HUES64 (cell line): Measurements from ENCODE around the gene CBFA2T2.

Experiments
- H3K27ac ChIP-seq: 2 replicates; pipeline ENCODE4 v1.7.0; 2013; ENCODE audit warnings: low read depth, low read length, inconsistent platforms
- H3K27me3 ChIP-seq: 2 replicates; pipeline ENCODE4 v1.6.1; 2013; ENCODE audit warnings: mild to moderate bottlenecking, low read length; ENCODE audit not compliant: insufficient read depth
- H3K36me3 ChIP-seq: 2 replicates; pipeline ENCODE4 v1.6.1; 2013; ENCODE audit warnings: mild to moderate bottlenecking, low read length; ENCODE audit not compliant: insufficient read depth
- H3K4me1 ChIP-seq: 2 replicates; pipeline ENCODE4 v1.6.1; 2013; ENCODE audit warnings: mild to moderate bottlenecking, low read length, moderate library complexity; ENCODE audit not compliant: insufficient read depth
- H3K4me3 ChIP-seq: 2 replicates; pipeline ENCODE4 v1.5.1; 2013; ENCODE audit warnings: mild to moderate bottlenecking, low read length, moderate library complexity
- H3K9ac ChIP-seq: 2 replicates; pipeline ENCODE4 v1.6.1; 2013; ENCODE audit warnings: mild to moderate bottlenecking, low read depth, low read length
- H3K9me3 ChIP-seq: 2 replicates; pipeline ENCODE4 v1.6.1; 2013; ENCODE audit warnings: low read depth, low read length; ENCODE audit not compliant: insufficient read depth
- WGBS: fragments of 150-250, 120-280 bp; methylation state at CpG from one replicate; pipeline ENCODE4 v1.1.7; 2013; ENCODE audit warnings: missing lambda C conversion rate; 5-methylcytosine and 5-hydroxymethylcytosine counted together

The CBFA2T2 gene

GRCh38 chr20:33670715-33671499 is 181.0 kb downstream of the CBFA2T2 start:
- no peak overlapping the region for H3K9ac ChIP-seq
- WGBS: 92% methylated on average over 6 of the region's 6 CpGs
- H3K4me1 ChIP-seq: peaks cover 19% of the 10 kb centered on the region
- H3K4me3 ChIP-seq: no peak overlapping the region
- H3K27me3 ChIP-seq: peaks cover 7% of the 10 kb centered on the region
- no peaks in the 10 kb centered on the region for H3K9me3 ChIP-seq
- peaks cover 15% of the 10 kb centered on the region; the same call in 1 of the 2 replicates for H3K36me3 ChIP-seq
- H3K27ac ChIP-seq: no peak overlapping the region

DNA sequence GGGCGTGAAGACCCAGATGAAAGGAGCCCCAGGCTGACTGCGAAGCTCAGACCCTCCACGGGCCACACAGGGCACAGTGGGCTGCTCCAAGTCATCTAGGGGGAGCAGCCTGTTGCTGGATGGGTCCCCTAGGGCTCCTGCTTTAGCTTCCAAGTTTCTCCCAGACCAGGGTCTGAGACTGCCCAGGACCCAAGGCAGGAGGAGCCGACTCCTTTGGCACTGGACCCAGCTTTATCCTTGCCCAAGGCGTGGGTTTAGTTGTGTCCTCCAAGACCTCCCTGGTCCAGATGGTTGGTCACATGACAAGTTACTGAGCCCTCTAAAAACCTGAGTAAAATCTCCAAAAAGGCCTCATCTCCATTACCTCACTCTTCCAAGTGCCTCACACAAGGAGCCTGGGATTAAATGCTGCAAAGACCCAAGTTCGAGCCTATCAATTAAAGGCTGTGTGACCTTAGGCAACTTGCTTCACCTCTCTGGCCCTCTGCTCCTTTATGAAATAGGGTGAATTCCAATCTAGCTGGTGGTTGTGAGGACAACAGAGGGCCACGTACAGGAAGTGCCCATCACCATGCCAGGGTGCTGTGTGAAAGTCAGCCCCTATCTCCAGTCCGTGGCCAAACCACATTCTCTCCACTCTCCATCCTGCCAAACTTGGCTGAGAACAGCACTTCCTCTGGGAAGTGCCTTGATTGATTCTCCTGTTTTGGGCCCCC is 181.8 kb downstream of the CBFA2T2 start:
- peaks cover 13% of the 10 kb centered on the region for H3K4me1 ChIP-seq
- WGBS: 93% methylated on average over 8 of the region's 8 CpGs
- peaks cover 23% of the 10 kb centered on the region for H3K36me3 ChIP-seq
- no peak overlapping the region for H3K4me3 ChIP-seq
- no peak overlapping the region for H3K27ac ChIP-seq
- H3K9me3 ChIP-seq: no peaks in the 10 kb centered on the region
- H3K27me3 ChIP-seq: peaks cover 7% of the 10 kb centered on the region
- no peak overlapping the region for H3K9ac ChIP-seq

GRCh38 chr20:33672426-33673113 is 182.7 kb downstream of the CBFA2T2 start:
- WGBS: 69% methylated on average over 17 of the region's 17 CpGs
- Histone ChIP-seq H3K27me3 (peaks cover 2% of the 10 kb centered on the region), H3K4me3 (peak overlapping the region; percentile 77), H3K4me1 (peaks cover 13% of the 10 kb centered on the region), H3K9me3 (no peaks in the 10 kb centered on the region), H3K36me3 (peaks cover 31% of the 10 kb centered on the region), H3K9ac (no peak overlapping the region), H3K27ac (no peak overlapping the region)

GRCh38 chr20:33673114-33673409 is 183.2 kb downstream of the CBFA2T2 start:
- Histone ChIP-seq H3K27me3 (no peaks in the 10 kb centered on the region), H3K27ac (no peak overlapping the region), H3K36me3 (peaks cover 36% of the 10 kb centered on the region), H3K9me3 (no peaks in the 10 kb centered on the region), H3K9ac (peak overlapping the region; percentile 75), H3K4me3 (peak overlapping the region; percentile 77), H3K4me1 (peaks cover 13% of the 10 kb centered on the region)
- WGBS: 67% methylated on average over 4 of the region's 4 CpGs

DNA sequence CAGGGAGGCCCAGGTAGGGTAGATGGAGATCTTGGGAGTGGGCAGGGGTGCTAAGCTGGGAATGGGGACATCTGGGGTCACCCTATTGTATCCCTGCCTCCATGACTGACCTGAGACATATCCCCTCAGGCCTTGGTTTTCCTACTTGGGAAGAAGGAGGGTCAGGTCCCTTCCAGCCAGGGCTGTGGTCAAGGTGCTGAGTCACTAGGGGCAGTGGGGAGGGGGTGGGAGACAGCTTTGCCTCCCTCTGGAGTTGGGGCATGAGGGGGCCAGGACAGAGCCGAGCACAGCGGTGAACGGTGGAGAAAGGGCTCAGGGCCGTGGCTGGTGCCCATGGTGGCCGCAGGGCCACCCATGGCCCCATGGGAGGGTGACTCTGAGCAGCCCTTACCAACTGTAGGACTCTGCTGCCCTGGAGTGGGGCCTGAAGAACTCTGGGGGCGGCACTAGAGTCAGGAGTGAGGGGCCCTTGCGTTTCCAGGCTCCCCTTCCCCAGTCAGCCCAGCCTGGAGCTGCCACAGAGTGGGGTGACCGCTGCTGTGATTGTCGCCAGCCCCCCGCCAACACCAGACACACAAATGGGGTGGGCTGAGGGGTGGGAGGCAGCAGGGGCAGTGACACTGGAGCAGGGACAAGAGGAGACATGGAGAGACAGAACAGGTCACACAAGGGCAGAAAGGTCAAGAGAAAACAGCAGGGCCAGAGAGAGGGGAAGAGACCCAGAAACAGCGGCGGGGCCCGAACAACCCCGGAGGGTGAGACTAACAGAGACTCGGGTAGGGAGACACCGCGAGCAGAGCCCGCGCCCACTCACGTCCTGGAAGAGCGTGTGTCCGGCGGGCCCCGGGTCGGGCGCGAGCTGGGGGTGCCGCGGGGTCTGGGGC is 183.8 kb downstream of the CBFA2T2 start:
- H3K4me1 ChIP-seq: peaks cover 13% of the 10 kb centered on the region
- no peaks in the 10 kb centered on the region for H3K27me3 ChIP-seq
- H3K4me3 ChIP-seq: peak overlapping the region; percentile 77
- 5% methylated on average over 29 of the region's 29 CpGs for WGBS
- no peak overlapping the region for H3K27ac ChIP-seq
- H3K36me3 ChIP-seq: peaks cover 39% of the 10 kb centered on the region
- peak overlapping the region; percentile 75 for H3K9ac ChIP-seq
- no peaks in the 10 kb centered on the region for H3K9me3 ChIP-seq

GRCh38 chr20:33674294-33675135 is 184.6 kb downstream of the CBFA2T2 start, which contains the start of gene NECAB3:
Gene NECAB3 (minus strand): TSS chr20:33674428. CDS start chr20:33674352, 76 bp downstream.
- peaks cover 13% of the 10 kb centered on the region for H3K4me1 ChIP-seq
- H3K27ac ChIP-seq: peak within 1 kb of the TSS; percentile 73; the same call in 1 of the 2 replicates
- no peaks in the 10 kb centered on the region for H3K27me3 ChIP-seq
- H3K36me3 ChIP-seq: peaks cover 45% of the 10 kb centered on the region
- peak within 1 kb of the TSS; percentile 75 for H3K9ac ChIP-seq
- peak within 1 kb of the TSS; percentile 77 for H3K4me3 ChIP-seq
- H3K9me3 ChIP-seq: no peaks in the 10 kb centered on the region
- 1% methylated on average over 73 of the region's 73 CpGs for WGBS

DNA sequence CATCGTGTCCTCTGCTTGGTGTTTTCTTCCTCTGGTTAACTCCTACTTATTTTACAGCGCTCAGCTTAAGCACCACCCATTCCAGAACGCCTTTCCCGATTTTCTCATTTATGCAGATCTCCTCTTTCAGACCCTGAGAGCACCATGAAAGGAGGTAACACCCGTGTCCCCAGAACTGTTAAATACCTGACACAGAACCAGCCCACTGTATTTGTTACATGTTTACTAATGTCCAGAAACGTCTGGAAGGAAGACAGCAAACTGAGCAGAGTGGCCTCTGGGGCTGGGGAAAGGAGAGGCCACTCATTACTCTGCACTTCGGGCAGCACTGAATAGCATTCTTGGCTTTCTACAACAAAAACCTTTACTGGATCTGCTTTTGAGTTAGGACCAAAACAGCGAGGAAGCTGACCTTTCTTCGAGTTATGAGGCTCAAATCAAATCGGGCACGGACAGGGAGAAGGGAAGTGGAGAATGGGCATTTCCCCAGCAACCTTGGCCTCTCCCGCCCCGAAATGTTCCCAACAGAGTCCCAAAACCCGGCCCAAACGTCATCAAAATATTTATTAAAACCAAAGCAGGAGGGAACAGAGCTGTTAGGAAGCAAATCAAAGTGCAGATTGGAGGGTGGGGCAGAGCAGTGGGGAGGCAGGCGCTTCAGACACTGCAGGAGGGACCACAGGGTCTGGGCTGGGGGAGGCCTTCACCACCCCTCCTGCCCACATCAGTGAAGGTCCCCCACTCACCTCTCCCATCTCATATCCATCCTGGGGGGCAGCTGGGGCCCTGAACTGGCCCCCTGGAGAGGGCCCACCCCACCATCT is 185.5 kb downstream of the CBFA2T2 start:
- Histone ChIP-seq H3K4me3 (peak overlapping the region; percentile 77), H3K27ac (no peak overlapping the region; the same call in 1 of the 2 replicates)

GRCh38 chr20:33676121-33676520 is 186.2 kb downstream of the CBFA2T2 start:
- peaks cover 56% of the 10 kb centered on the region for H3K36me3 ChIP-seq
- whole genome bisulfite sequencing: 93% methylated on average over 11 of the region's 11 CpGs
- H3K4me1 ChIP-seq: peaks cover 13% of the 10 kb centered on the region
- H3K9me3 ChIP-seq: no peaks in the 10 kb centered on the region
- no peak overlapping the region for H3K4me3 ChIP-seq
- no peak overlapping the region for H3K9ac ChIP-seq
- H3K27ac ChIP-seq: no peak overlapping the region
- H3K27me3 ChIP-seq: no peaks in the 10 kb centered on the region

More for the DNA sequence above, 185.5 kb downstream of the CBFA2T2 start:
- Histone ChIP-seq H3K4me1 (peaks cover 13% of the 10 kb centered on the region), H3K27me3 (no peaks in the 10 kb centered on the region), H3K9me3 (no peaks in the 10 kb centered on the region), H3K9ac (no peak overlapping the region), H3K36me3 (peaks cover 53% of the 10 kb centered on the region)
- whole genome bisulfite sequencing: 54% methylated on average over 16 of the region's 16 CpGs

DNA sequence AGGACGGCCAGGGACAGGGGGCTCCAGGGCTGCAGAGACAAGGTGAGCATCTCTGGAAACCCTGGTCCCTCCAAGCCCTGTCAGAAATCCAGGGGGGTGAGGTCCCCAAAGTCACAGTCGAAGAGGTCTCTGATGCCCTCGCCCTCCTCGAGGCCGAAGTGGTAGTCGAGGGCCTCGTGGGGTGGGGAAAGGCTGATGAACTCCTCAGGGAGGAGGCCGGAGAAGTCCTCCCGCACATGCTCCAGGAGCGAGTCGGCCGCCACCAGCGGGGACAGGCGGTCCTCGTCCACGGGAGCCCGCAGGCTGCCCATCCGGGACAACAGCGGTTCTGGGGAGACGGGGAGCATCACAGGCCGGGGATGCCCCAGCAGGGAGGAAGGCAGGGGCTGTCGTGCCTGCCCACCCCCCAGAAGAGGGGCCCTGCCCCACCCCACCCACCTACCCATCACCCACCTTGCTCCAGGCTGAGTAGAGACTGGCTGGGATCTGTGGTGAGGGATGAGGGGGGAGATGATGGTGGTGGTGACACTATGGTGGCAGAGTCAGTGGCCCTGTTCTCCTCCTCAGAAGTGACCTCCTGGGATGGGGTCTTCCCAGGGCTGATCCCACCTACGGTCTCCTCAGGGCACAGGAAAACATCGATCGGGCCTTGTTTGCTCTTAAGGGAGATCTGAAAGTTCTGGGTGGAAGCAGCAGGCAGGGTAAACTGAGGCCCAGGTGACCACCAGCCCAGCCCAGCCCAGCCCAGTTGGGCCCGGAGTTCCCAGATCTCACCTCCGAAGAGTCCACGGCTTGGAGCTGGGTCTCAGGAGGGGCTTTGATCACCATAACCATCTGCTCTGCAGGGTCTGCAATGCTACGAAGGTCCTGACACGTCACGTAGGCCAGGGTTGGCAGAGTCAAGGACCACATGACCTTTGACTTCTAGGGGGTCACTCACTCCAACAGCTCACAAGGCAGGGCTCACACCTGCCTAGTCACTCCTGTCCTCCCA is 187.1 kb downstream of the CBFA2T2 start:
- Histone ChIP-seq H3K4me1 (peaks cover 13% of the 10 kb centered on the region), H3K36me3 (peaks cover 50% of the 10 kb centered on the region)
- 93% methylated on average over 31 of the region's 31 CpGs for WGBS

More for the DNA sequence above, 187.1 kb downstream of the CBFA2T2 start:
- Histone ChIP-seq H3K9me3 (no peaks in the 10 kb centered on the region), H3K4me3 (no peak overlapping the region), H3K9ac (no peak overlapping the region), H3K27ac (no peak overlapping the region), H3K27me3 (no peaks in the 10 kb centered on the region)
